Esophagus squamous epithelium (tissue), 5 donors: ENCODE results near the gene SMYD3. TPM values are rescaled to one million over a fixed set of nuclear protein-coding genes. Genes with fewer than 3 reads are reported as not detected.

Source experiments
- DNase-seq: peaks from one replicate; lab custom pipeline; 2025; lab: John Stamatoyannopoulos, UW
- H3K27ac ChIP-seq, 4 donors: fragments of 200-600 bp; sonication (generic); one replicate each; pipeline ENCODE4 v1.5.1; 2016 to 2019; ENCODE audit warnings: mild to moderate bottlenecking in 1 of 4
- H3K27me3 ChIP-seq, 4 donors: fragments of 200-600 bp; sonication (generic); 1 replicate in 3 of 4; 2 replicates in 1 of 4; pipeline versions ENCODE4 v1.5.1 to v1.6.0; 2017 to 2021; ENCODE audit warnings: antibody characterized with exemption in 1 of 4
- H3K36me3 ChIP-seq, 3 donors: fragments of 200-600 bp; sonication (generic); one replicate each; pipeline ENCODE4 v1.5.1; 2016 to 2019
- H3K4me1 ChIP-seq, 3 donors: fragments of 200-600 bp; sonication (generic); one replicate each; pipeline ENCODE4 v1.5.1; 2017 to 2019
- H3K4me3 ChIP-seq, 4 donors: fragments of 200-600 bp; sonication (generic); 1 replicate in 3 of 4; 2 replicates in 1 of 4; pipeline ENCODE4 v1.5.1; 2016 to 2019; ENCODE audit warnings: mild to moderate bottlenecking in 2 of 4, moderate library complexity in 1 of 4
- H3K9me3 ChIP-seq, 3 donors: fragments of 200-600 bp; sonication (generic); one replicate each; pipeline ENCODE4 v1.5.1; 2016 to 2019
- POLR2A ChIP-seq, 4 donors: fragments of 450-650 bp; IDR thresholded peaks; one replicate each; pipeline ENCODE4 v1.6.1; 2017; ENCODE audit warnings: antibody characterized with exemption in 4 of 4, mild to moderate bottlenecking in 4 of 4, moderate library complexity in 3 of 4
- WGBS, 2 donors: methylation state at CpG; one replicate each; pipeline ENCODE4 v1.1.5; 2018; 5-methylcytosine and 5-hydroxymethylcytosine counted together
- intact Hi-C: fragments of 100-400 bp; cut with DNase I; formaldehyde crosslinking; loops from one replicate; pipeline ENCODE4 v1.15.0; 2022
- total RNA-seq, 4 donors: library from RNA; depleted of rRNA; stranded (reverse); fragments of >200 nt; gene quantifications; one replicate each; pipeline ENCODE4 v1.1.0, GENCODE V29; 2016
- TF ChIP-seq, protein P1 (sequence below), 6 experiments: fragments of 450-650 bp in 4 of 6; fragments of 200-600 bp in 2 of 6; sonication (generic) in 2 of 6; IDR thresholded peaks; one replicate each; pipeline ENCODE4 v1.5.1; 2016 to 2019; ENCODE audit warnings: antibody characterized with exemption in 6 of 6, mild to moderate bottlenecking in 4 of 6, moderate library complexity in 4 of 6
- donor health status: DM: yes; HTN: yes; CAD: no.

The SMYD3 gene
- total RNA-seq, 4 donors from 2014 or later, result 8.4 to 15.8 (median 11.5) TPM

DNA sequence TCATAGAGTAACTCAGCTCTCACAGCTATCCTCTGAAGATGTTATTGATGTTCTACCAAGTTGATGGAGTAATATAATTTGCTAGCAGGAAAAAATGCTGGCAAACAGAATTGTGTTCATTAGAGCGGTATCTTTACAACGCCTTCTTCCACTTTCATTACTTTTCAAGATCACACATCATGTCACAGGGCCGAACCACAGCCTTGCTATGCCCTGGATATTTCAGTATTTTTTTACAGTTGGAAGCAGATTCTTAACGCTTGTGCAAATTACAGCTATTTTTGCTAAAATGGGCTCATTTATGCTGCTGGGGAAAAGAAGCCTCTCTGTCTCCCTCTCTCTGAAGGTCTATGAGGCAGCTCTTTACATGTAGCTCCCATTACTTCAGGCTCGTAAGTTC is 720.1 kb downstream of the SMYD3 start:
- H3K4me1 ChIP-seq, result no peaks in the 10 kb centered on the region
- intact Hi-C loops, result no loop called here
- H3K27me3 ChIP-seq, result no peaks in the 10 kb centered on the region
- H3K9me3 ChIP-seq, result no peaks in the 10 kb centered on the region
- H3K36me3 ChIP-seq, result no peaks in the 10 kb centered on the region
- no peak overlapping the region for H3K27ac ChIP-seq
- TF ChIP-seq POLR2A (IDR thresholded peaks at IDR 0.05), result no peak
- TF ChIP-seq, protein P1, sequence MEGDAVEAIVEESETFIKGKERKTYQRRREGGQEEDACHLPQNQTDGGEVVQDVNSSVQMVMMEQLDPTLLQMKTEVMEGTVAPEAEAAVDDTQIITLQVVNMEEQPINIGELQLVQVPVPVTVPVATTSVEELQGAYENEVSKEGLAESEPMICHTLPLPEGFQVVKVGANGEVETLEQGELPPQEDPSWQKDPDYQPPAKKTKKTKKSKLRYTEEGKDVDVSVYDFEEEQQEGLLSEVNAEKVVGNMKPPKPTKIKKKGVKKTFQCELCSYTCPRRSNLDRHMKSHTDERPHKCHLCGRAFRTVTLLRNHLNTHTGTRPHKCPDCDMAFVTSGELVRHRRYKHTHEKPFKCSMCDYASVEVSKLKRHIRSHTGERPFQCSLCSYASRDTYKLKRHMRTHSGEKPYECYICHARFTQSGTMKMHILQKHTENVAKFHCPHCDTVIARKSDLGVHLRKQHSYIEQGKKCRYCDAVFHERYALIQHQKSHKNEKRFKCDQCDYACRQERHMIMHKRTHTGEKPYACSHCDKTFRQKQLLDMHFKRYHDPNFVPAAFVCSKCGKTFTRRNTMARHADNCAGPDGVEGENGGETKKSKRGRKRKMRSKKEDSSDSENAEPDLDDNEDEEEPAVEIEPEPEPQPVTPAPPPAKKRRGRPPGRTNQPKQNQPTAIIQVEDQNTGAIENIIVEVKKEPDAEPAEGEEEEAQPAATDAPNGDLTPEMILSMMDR (IDR thresholded peaks at IDR 0.05), result no peak
- no peak for DNase-seq
- H3K4me3 ChIP-seq, result no peak overlapping the region
- WGBS, 2 donors, result 66 to 79% methylated on average over 5 of the region's 5 CpGs

DNA sequence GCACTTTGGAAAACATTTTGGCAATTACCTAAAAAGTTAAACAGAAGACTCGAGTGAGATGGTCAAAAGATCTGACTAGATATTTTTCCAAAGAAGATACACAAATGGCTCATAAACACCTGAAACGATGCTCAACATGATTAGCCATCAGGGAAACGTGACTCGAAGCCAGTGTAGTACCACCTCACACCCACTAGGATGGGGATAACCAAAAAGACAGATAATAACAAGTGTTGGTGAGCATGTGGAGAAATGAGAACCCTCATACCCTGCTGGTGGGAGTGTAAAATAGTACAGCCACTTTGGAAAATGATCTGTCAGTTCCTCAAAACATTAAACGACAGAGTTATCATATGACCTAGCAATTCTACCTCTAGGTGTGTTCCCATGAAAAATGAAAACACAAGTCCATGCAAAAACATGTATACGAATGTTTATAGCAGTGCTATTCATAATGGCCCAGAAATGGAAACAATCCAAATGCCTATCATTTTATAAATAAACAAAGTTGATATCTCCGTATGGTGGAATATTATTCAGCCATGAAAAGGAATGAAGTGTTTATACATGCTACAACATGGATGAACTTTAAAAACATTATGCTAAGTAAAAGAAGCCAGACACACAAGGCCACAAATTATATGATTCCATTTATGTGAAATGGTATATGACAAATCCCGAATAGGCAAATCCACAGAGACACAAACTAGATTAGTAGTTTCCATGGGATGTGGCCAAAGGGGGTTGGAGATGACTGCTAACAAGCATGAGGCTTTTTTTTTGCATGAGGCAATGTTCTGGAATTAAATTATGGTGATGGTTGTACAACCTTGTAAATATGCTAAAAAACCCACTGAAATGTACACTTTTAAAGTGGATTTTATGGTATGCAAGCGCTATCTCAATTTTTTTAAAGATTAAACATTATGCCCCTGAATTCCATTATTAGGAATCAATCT is 727.0 kb downstream of the SMYD3 start:
- no peaks in the 10 kb centered on the region for H3K9me3 ChIP-seq
- intact Hi-C loops, result no loop called here
- WGBS, 2 donors, result 90 to 93% methylated on average over 9 of the region's 9 CpGs

GRCh38 chr1:245777752-245778151 is 729.3 kb downstream of the SMYD3 start:
- TF ChIP-seq, protein P1 (IDR thresholded peaks at IDR 0.05), result no peak
- no peak for TF ChIP-seq POLR2A (IDR thresholded peaks at IDR 0.05)
- 89% methylated on average over 3 of the region's 3 CpGs for WGBS, 2 donors
- no peaks in the 10 kb centered on the region for H3K27me3 ChIP-seq

More for the DNA sequence above, 727.0 kb downstream of the SMYD3 start:
- Histone ChIP-seq H3K4me3 (no peak overlapping the region), H3K27ac (no peak overlapping the region), H3K27me3 (no peaks in the 10 kb centered on the region), H3K36me3 (no peaks in the 10 kb centered on the region), H3K4me1 (no peaks in the 10 kb centered on the region)
- TF ChIP-seq, protein P1 (IDR thresholded peaks at IDR 0.05), result no peak
- TF ChIP-seq POLR2A (IDR thresholded peaks at IDR 0.05), result no peak
- DNase-seq, result no peak

GRCh38 chr1:245776694-245777332 is 730.3 kb downstream of the SMYD3 start:
- intact Hi-C loops, result no loop called here
- no peak overlapping the region for H3K4me3 ChIP-seq
- DNase-seq, result no peak

More at GRCh38 chr1:245777752-245778151, 729.3 kb downstream of the SMYD3 start:
- no peak overlapping the region for H3K27ac ChIP-seq
- H3K9me3 ChIP-seq, result no peaks in the 10 kb centered on the region
- H3K4me1 ChIP-seq, result no peaks in the 10 kb centered on the region
- H3K36me3 ChIP-seq, result no peaks in the 10 kb centered on the region
- DNase-seq, result no peak
- intact Hi-C loops, result no loop called here
- H3K4me3 ChIP-seq, result no peak overlapping the region

More at GRCh38 chr1:245776694-245777332, 730.3 kb downstream of the SMYD3 start:
- no peaks in the 10 kb centered on the region for H3K27me3 ChIP-seq
- H3K27ac ChIP-seq, result no peak overlapping the region
- H3K36me3 ChIP-seq, result no peaks in the 10 kb centered on the region
- TF ChIP-seq POLR2A (IDR thresholded peaks at IDR 0.05), result no peak
- TF ChIP-seq, protein P1 (IDR thresholded peaks at IDR 0.05), result no peak
- H3K4me1 ChIP-seq, result no peaks in the 10 kb centered on the region
- 64 to 87% methylated on average over 5 of the region's 5 CpGs for WGBS, 2 donors
- H3K9me3 ChIP-seq, result no peaks in the 10 kb centered on the region
